Osteoblast (primary cell): ENCODE results near the gene SYT13. TPM values are rescaled to one million over a fixed set of nuclear protein-coding genes. Genes with fewer than 3 reads are reported as not detected.

Source experiments
- DNase-seq: peaks from one replicate; pipeline ENCODE4 v3.0.0; 2011; ENCODE audit warnings: low spot score, mixed read lengths; ENCODE audit not compliant: insufficient read length; ENCODE audit errors: missing footprints
- H2AFZ ChIP-seq: 2 replicates; pipeline ENCODE4 v1.6.0; 2011; ENCODE audit warnings: mild to moderate bottlenecking, low read length
- H3K27ac ChIP-seq: 2 replicates; pipeline ENCODE4 v1.5.1; 2011; ENCODE audit warnings: mild to moderate bottlenecking, low read depth, low read length, moderate library complexity
- H3K27me3 ChIP-seq: 2 replicates; pipeline ENCODE4 v1.6.0; 2012; ENCODE audit warnings: mild to moderate bottlenecking, control low read depth, inconsistent platforms, low read length, moderate library complexity; ENCODE audit not compliant: insufficient read depth
- H3K36me3 ChIP-seq: 2 replicates; pipeline ENCODE4 v1.5.1; 2011; ENCODE audit warnings: mild to moderate bottlenecking, low read length, control low read depth, moderate library complexity; ENCODE audit not compliant: insufficient read depth
- H3K4me1 ChIP-seq: 2 replicates; pipeline ENCODE4 v1.5.1; 2011; ENCODE audit warnings: mild to moderate bottlenecking, low read length, control low read depth, moderate library complexity; ENCODE audit not compliant: insufficient read depth
- H3K4me2 ChIP-seq: 2 replicates; pipeline ENCODE4 v1.6.0; 2011; ENCODE audit warnings: mild to moderate bottlenecking, low read length; ENCODE audit not compliant: insufficient read depth
- H3K4me3 ChIP-seq: fragments of 200-600 bp; sonication (generic); 3 replicates; pipeline ENCODE4 v1.5.1; 2012; ENCODE audit warnings: mild to moderate bottlenecking, low read length, inconsistent platforms; ENCODE audit not compliant: insufficient read depth
- H3K79me2 ChIP-seq: 2 replicates; pipeline ENCODE4 v1.6.0; 2012; ENCODE audit warnings: mild to moderate bottlenecking, low read length, control low read depth, inconsistent platforms; ENCODE audit not compliant: insufficient read depth
- H3K9me3 ChIP-seq: 2 replicates; pipeline ENCODE4 v1.5.1; 2011; ENCODE audit warnings: low read depth, low read length, control low read depth
- H4K20me1 ChIP-seq: 2 replicates; pipeline ENCODE4 v1.6.0; 2012; ENCODE audit warnings: mild to moderate bottlenecking, low read length, control low read depth; ENCODE audit not compliant: insufficient read depth
- CTCF ChIP-seq: IDR thresholded peaks from 2 replicates; pipeline ENCODE4 v1.5.1; 2011; ENCODE audit warnings: mild to moderate bottlenecking, low read depth, low read length, moderate library complexity; ENCODE audit errors: extremely low read depth
- total RNA-seq: library from RNA; depleted of rRNA; stranded (reverse); fragments of >200 nt; gene quantifications from 2 replicates; pipeline ENCODE4 v1.2.3, GENCODE V29; 2012

The SYT13 gene
- total RNA-seq, 1 donor: under 0.01 TPM

DNA sequence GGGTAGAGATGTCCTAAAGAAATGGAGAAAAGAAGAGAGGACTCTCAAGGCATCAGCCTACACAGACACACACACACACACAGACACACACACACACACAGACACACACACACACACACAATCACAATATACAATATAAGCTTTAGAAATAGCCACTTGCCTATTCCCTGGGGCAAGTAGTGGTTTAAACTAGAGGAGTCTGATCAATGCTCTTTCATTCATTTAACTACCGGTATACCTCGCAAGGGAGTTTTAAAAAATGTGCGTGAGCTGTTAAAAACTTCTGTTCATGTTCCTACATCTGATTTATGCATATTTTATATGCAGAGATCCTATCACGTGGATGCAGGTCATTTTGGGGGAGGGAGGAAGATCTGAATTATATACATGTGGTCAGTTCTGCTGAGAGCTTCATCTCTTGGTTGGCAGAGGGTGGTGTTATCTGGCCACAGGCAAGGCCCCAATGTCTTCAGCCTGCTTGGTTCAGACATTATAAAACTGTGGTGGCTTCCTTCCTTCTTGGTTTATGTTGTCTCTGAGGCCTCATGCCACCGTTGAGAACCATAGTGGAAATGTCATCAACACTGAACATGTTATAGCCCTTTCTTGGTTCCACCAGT lies 56.6 kb downstream of the SYT13 start:
- no peak for DNase-seq
- Histone ChIP-seq H2AFZ (no peak overlapping the region), H3K4me3 (no peak overlapping the region), H3K9me3 (no peaks in the 10 kb centered on the region), H3K4me2 (no peak overlapping the region), H3K36me3 (no peaks in the 10 kb centered on the region), H3K27me3 (no peaks in the 10 kb centered on the region), H3K4me1 (no peaks in the 10 kb centered on the region), H3K79me2 (no peaks in the 10 kb centered on the region), H3K27ac (no peak overlapping the region), H4K20me1 (no peaks in the 10 kb centered on the region)
- no peak for TF ChIP-seq CTCF

DNA sequence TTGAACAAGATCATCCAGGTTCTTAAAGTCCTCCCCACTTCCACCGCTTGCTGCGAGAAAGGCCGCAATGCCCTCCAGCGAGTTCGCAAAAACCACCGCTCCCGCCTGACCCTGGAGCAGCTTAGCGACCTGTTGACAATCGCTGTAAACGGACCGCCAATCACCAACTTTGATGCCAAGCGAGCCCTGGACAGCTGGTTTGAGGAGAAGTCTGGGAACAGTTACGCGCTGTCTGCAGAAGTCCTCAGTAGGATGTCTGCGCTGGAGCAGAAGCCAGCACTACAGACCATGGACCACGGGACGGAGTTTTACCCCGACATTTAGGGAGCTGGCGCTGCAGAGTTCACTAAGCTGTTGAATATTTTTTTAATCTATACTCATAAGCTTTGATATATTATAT lies 58.3 kb downstream of the SYT13 start:
- H3K4me3 ChIP-seq: no peak overlapping the region
- no peak overlapping the region for H2AFZ ChIP-seq
- H3K27ac ChIP-seq: no peak overlapping the region
- H3K27me3 ChIP-seq: no peaks in the 10 kb centered on the region
- no peaks in the 10 kb centered on the region for H3K36me3 ChIP-seq
- no peaks in the 10 kb centered on the region for H3K79me2 ChIP-seq
- no peak overlapping the region for H3K4me2 ChIP-seq
- H3K4me1 ChIP-seq: no peaks in the 10 kb centered on the region
- TF ChIP-seq CTCF: no peak
- DNase-seq: no peak
- H4K20me1 ChIP-seq: no peaks in the 10 kb centered on the region
- no peaks in the 10 kb centered on the region for H3K9me3 ChIP-seq

DNA sequence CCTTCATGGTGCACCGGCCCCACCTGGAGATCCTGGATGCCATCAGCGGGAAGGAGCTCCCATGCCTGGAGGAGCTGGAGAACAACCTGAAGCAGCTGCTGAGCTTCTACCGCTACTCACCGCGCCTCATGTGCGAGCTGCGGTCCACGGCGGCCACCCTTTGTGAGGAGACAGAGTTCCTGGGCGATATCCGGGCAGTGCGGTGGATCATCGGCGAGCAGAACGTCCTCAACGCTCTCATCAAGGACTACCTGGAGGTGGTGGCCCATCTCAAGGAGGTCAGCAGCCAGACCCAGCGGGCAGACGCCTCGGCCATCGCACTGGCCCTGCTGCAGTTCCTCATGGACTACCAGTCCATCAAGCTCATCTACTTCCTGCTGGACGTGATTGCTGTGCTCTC lies 59.2 kb downstream of the SYT13 start:
- no peaks in the 10 kb centered on the region for H3K27me3 ChIP-seq
- TF ChIP-seq CTCF: no peak
- no peak overlapping the region for H3K4me3 ChIP-seq
- H3K27ac ChIP-seq: no peak overlapping the region
- H4K20me1 ChIP-seq: no peaks in the 10 kb centered on the region
- no peaks in the 10 kb centered on the region for H3K9me3 ChIP-seq
- H3K79me2 ChIP-seq: no peaks in the 10 kb centered on the region
- no peak for DNase-seq
- H3K4me1 ChIP-seq: no peaks in the 10 kb centered on the region
- no peak overlapping the region for H3K4me2 ChIP-seq
- H3K36me3 ChIP-seq: no peaks in the 10 kb centered on the region
- H2AFZ ChIP-seq: no peak overlapping the region

DNA sequence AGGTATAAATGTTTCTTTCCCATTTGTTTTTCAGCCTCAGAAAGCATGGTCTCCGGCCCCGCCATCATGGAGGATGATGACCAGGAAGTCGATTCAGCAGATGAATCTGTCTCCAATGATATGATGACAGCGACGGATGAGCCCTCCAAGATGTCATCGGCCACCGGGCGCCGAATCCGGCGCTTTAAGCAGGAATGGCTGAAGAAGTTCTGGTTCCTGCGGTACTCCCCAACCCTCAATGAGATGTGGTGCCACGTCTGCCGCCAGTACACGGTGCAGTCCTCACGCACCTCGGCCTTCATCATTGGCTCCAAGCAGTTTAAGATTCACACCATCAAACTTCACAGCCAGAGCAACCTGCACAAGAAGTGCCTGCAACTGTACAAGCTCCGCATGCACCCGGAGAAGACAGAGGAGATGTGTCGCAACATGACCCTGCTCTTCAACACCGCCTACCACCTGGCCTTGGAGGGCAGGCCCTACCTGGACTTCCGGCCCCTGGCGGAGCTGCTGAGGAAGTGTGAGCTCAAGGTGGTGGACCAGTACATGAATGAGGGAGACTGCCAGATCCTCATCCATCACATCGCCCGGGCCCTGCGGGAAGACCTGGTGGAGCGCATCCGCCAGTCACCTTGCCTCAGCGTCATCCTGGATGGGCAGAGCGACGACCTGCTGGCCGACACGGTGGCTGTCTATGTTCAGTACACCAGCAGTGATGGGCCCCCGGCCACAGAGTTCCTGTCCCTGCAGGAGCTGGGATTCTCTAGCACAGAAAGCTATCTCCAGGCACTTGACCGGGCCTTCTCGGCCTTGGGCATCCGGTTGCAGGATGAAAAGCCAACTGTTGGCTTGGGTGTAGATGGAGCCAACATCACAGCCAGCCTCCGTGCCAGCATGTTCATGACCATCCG lies 59.9 kb downstream of the SYT13 start:
- H3K27ac ChIP-seq: no peak overlapping the region
- no peaks in the 10 kb centered on the region for H4K20me1 ChIP-seq
- no peak for TF ChIP-seq CTCF
- DNase-seq: no peak
- H3K27me3 ChIP-seq: no peaks in the 10 kb centered on the region
- H3K4me3 ChIP-seq: no peak overlapping the region
- H3K36me3 ChIP-seq: no peaks in the 10 kb centered on the region
- H3K79me2 ChIP-seq: no peaks in the 10 kb centered on the region
- no peaks in the 10 kb centered on the region for H3K9me3 ChIP-seq
- no peaks in the 10 kb centered on the region for H3K4me1 ChIP-seq
- no peak overlapping the region for H3K4me2 ChIP-seq
- H2AFZ ChIP-seq: no peak overlapping the region
